Stimulated activated memory B cell treated with anti-CD40 and anti-IgM and Interleukin-4, amounts not matched to agents 10 μg/mL and 1 μg/mL and 100 μg/mL, for 72 hours (primary cell): ENCODE data around the gene PLAAT4.
A peak's percentile ranks its signal among the peaks of the same experiment; 100 is the strongest.

Experiments
- ATAC-seq: fragments of 150-1000 bp; cut with Tn5 transposase; 2 replicates; pipeline ENCODE4 v1.10.0; 2021
- H3K27ac Mint-ChIP-seq: one replicate; pipeline ENCODE4 v1.8.0; 2022; ENCODE audit warnings: mild to moderate bottlenecking, mixed read lengths
- H3K27me3 Mint-ChIP-seq: one replicate; pipeline ENCODE4 v1.8.0; 2022; ENCODE audit warnings: mixed read lengths
- H3K36me3 Mint-ChIP-seq: one replicate; pipeline ENCODE4 v1.8.0; 2022; ENCODE audit warnings: mixed read lengths
- H3K4me1 Mint-ChIP-seq: one replicate; pipeline ENCODE4 v1.8.0; 2022; ENCODE audit warnings: mixed read lengths
- H3K4me3 Mint-ChIP-seq: one replicate; pipeline ENCODE4 v1.8.0; 2022; ENCODE audit warnings: mild to moderate bottlenecking, moderate library complexity, mixed read lengths
- H3K9me3 Mint-ChIP-seq: one replicate; pipeline ENCODE4 v1.8.0; 2022; ENCODE audit warnings: mixed read lengths

The PLAAT4 gene, protein sequence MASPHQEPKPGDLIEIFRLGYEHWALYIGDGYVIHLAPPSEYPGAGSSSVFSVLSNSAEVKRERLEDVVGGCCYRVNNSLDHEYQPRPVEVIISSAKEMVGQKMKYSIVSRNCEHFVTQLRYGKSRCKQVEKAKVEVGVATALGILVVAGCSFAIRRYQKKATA

DNA sequence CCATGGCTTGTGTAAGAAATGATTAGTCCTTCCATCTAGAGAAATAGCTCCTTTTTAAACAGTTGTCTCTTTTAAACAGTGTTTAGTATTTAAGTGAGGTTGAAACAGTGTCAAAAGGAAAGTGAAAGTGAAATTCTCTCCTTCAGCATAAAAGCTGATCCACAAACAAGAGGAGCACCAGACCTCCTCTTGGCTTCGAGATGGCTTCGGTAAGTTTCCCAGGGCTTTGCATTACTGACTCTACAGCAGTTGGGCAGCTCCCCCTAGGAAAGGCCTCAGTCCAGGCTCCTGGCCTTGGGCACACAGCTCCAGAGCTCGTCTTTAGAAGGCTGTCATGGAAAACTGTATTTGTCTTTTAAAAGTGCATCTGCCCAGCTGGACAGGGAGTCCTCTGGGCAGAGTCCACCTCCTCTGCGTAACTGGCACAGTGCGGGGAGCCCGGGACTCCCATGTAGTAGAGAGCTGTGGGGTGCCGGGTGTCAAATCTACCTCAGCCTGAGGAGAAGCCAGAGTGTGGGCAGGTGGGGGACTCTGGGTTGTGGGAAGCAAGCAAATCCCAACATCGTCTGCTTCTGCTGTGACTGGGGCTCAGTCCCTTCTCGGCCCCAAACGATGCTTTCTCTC is at the start of gene PLAAT4:
TSS of gene PLAAT4 (plus strand) at position 140 of the 624 bp plus-strand sequence. CDS start at position 201, 61 bp downstream.
- peaks cover 53% of the 10 kb centered on the region for H3K4me1 Mint-ChIP-seq
- no peaks in the 10 kb centered on the region for H3K9me3 Mint-ChIP-seq
- H3K4me3 Mint-ChIP-seq, result peak within 1 kb of the TSS; percentile 78
- H3K27ac Mint-ChIP-seq, result peak within 1 kb of the TSS; percentile 85
- no peaks in the 10 kb centered on the region for H3K36me3 Mint-ChIP-seq
- peak; percentile 45 for ATAC-seq
- no peaks in the 10 kb centered on the region for H3K27me3 Mint-ChIP-seq

DNA sequence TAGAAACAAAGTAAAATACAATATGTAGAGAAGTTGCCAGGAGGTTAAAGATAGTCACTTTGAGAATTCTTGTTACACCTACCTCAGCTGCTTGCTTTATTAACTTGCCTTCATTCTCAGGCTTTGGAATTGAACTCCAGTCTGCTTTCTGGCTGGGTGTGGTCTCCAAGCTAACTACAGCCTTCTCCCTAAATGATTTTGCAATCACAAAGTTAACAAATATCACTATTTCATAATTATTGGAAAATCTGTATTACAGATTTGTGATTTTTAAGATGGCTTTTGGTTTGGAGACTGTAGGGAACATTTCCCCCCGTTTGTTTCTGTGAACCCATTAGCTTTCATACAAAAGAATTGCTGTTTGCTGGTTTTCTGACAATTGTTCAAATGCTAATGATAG is 47.8 kb upstream of the PLAAT4 start:
- Mint-ChIP-seq H3K4me3 (no peak overlapping the region), H3K4me1 (peaks cover 7% of the 10 kb centered on the region), H3K27me3 (peaks cover 43% of the 10 kb centered on the region), H3K9me3 (peaks cover 24% of the 10 kb centered on the region), H3K36me3 (peaks cover 7% of the 10 kb centered on the region), H3K27ac (no peak overlapping the region)
- ATAC-seq, result no peak

DNA sequence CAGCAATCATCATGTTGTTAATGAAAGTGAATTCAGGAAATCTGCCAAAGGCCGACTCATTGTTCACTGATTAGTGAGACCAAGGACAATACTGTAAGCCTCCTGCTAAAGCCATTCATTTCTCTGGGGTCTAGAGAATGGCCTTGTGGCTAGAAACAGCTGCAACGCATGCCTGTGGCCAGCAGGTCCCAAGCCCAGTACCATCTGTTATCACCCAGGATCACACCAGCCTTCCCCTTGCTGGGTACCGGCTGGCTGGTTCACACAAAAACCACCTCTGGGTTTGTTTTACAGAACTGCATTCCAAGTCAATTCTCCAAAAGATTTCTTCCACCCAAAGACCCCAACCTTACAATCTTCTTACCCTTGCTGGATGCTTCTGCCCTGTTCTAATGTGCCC is 46.7 kb upstream of the PLAAT4 start:
- ATAC-seq, result no peak
- Mint-ChIP-seq H3K27ac (no peak overlapping the region), H3K4me3 (no peak overlapping the region), H3K27me3 (peaks cover 54% of the 10 kb centered on the region), H3K9me3 (peaks cover 17% of the 10 kb centered on the region), H3K4me1 (peaks cover 7% of the 10 kb centered on the region), H3K36me3 (peaks cover 2% of the 10 kb centered on the region)

DNA sequence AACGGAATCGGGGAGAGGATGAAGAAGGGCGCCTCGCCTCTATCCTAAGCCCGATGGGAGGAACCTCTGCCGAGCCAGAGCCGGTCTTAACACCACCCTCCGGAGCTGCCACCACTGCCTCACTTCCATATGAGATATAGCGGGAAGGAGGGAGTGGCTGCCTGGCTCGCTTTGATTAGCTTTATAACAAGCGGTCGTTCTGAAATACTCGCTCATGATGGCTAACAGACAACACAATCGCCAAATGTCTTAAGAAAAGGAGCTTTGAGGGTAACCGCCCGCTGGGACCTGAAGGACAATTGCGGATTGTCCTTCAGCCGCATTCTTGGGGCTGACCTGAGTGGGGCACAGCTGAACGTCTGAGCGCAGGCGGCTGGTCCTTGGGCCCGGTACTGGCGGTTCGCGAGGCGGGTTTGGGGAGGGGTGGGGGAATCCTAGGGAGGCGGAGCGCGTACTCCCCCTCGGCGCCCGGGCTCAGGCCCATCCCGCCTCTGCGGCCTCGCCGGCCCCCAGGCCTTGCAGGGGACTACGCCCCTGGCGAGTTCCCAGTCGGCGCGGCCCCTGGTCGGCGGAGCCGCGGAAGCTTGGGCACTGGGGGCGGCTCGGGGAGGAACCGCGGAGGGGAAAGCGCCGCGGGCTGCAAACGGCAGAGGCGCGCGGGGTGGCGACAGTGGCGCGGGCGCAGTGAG is 45.9 kb upstream of the PLAAT4 start, which contains the start of gene PLAAT5:
TSS of gene PLAAT5 (minus strand) at position 617 of the 689 bp plus-strand sequence. CDS start at position 484, 133 bp downstream.
- Mint-ChIP-seq H3K27ac (no peak within 1 kb of the TSS), H3K4me3 (peak within 1 kb of the TSS; percentile 41), H3K9me3 (peaks cover 11% of the 10 kb centered on the region), H3K4me1 (peaks cover 7% of the 10 kb centered on the region), H3K27me3 (peaks cover 61% of the 10 kb centered on the region), H3K36me3 (no peaks in the 10 kb centered on the region)
- ATAC-seq, result no peak

DNA sequence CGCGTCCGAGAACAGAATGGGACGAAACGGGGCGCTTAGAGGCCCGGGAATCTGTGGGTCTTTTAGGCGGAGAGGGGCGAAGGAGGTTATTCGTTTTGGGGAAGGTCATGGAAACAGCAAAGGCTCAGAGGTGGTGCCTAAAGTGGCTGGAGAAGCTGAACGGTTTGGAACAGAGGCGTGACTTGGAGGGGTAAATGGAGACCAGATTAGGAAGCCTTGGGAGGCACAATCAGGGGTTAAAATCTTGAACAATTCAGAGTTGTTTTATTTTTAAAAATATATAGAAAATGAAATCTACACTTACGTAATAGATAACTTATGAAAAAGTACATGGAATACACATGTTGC is 45.4 kb upstream of the PLAAT4 start:
- no peak overlapping the region for H3K27ac Mint-ChIP-seq
- H3K9me3 Mint-ChIP-seq, result peaks cover 6% of the 10 kb centered on the region
- ATAC-seq, result no peak
- H3K4me1 Mint-ChIP-seq, result peaks cover 7% of the 10 kb centered on the region
- peak overlapping the region; percentile 41 for H3K4me3 Mint-ChIP-seq
- H3K27me3 Mint-ChIP-seq, result peaks cover 65% of the 10 kb centered on the region
- no peaks in the 10 kb centered on the region for H3K36me3 Mint-ChIP-seq

DNA sequence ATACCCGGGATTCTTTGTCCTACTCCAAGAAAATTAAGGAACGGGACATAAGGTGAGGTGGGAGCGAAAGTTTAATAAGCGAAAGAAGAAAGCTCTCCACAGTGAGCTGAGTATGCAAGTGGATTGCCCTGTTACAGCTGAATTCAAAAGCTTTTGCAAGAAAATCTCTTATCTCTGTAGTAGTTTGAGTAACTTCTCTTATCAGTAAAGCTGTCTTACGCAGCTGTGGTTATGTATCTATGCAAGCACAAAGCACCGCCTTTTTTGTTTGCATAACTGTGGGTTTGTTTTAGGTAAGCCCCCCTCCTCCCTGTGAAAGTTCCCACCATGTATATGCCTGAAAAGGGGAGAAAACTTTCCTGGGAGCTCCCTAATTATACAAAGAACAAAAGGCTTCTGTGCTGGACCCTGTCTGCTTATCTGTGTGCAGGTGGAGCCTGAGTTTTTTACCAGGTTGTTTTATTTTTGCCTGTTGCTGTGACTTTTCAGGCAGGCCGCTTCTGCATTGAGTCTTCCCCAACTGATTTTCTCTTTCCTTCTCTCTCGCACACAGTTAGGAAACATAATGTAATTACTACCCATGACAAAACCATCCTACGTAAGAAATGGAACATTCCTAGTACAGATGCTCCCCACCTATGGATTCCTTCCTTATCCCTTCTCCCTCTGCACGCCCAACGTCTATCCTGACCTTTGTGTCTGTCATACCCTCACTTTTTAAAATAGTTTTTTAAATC is 44.8 kb upstream of the PLAAT4 start:
- H3K27ac Mint-ChIP-seq, result no peak overlapping the region

DNA sequence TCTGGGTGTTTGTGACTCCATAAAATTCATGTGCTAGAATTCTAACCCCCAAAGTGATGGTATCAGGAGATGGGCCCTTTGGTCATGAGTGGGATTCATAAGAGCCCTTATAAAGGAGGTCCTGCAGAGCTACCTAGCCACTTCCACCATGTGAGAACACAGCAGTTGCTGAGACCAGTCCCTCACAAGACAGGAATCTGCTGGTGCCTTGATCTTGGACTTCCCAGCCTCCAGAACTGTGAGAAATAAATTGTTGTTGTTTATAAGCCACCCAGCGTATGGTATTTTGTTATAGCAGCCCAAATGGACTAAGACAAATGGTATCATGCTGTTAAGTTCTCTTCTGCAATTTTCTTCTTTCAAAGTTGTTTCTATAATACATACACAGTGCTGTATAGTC is 44.2 kb upstream of the PLAAT4 start:
- Mint-ChIP-seq H3K27ac (no peak overlapping the region), H3K27me3 (peaks cover 77% of the 10 kb centered on the region), H3K4me3 (no peak overlapping the region), H3K4me1 (peaks cover 7% of the 10 kb centered on the region), H3K36me3 (no peaks in the 10 kb centered on the region), H3K9me3 (peaks cover 4% of the 10 kb centered on the region)
- ATAC-seq, result no peak

More for the DNA sequence above, 44.8 kb upstream of the PLAAT4 start:
- Mint-ChIP-seq H3K36me3 (no peaks in the 10 kb centered on the region), H3K4me3 (no peak overlapping the region), H3K4me1 (peaks cover 7% of the 10 kb centered on the region), H3K27me3 (peaks cover 71% of the 10 kb centered on the region), H3K9me3 (peaks cover 4% of the 10 kb centered on the region)
- ATAC-seq, result no peak

DNA sequence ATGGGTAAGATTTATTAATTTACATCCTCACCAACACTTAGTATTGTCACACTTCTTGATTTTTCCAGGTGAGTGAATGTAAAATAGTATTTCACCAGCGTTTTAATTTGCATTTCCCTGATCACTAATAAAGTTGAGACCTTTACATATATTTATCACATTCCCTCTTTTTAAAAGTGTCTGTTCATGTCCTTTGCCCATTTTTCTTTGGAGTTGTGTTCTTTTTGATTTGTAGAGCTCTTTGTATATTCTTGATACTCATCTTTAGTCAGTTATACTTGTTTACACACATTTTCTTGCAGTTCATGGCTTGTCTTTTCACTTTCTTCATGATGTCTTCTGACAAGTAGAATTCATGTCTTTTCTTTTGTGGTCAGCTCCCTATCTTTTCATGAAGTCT is 43.5 kb upstream of the PLAAT4 start:
- no peak for ATAC-seq
- no peak overlapping the region for H3K4me3 Mint-ChIP-seq
- H3K27me3 Mint-ChIP-seq, result peaks cover 84% of the 10 kb centered on the region
- H3K36me3 Mint-ChIP-seq, result no peaks in the 10 kb centered on the region
- no peak overlapping the region for H3K27ac Mint-ChIP-seq
- H3K4me1 Mint-ChIP-seq, result peaks cover 7% of the 10 kb centered on the region
- H3K9me3 Mint-ChIP-seq, result peaks cover 4% of the 10 kb centered on the region

DNA sequence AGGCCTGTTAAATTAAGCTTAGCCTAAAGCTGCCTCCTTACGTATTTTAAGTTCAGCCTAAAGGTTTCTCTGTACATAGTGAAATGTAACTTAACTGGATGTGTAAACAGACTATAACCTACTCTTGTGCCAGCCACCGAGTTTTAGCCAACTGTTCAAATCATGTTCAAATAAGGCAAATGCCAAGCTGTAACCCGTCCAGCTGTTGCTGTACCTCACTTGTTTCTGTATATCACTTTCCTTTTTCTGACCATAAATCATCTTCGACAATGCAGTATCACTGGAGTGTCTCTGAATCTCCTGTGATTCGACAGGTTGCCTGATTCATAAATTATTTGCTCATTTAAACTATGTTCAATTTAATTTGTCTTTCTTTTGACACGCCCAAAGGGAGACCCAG is 41.6 kb upstream of the PLAAT4 start:
- H3K36me3 Mint-ChIP-seq, result no peaks in the 10 kb centered on the region
- peaks cover 7% of the 10 kb centered on the region for H3K4me1 Mint-ChIP-seq
- no peak overlapping the region for H3K4me3 Mint-ChIP-seq
- peaks cover 89% of the 10 kb centered on the region for H3K27me3 Mint-ChIP-seq
- H3K9me3 Mint-ChIP-seq, result peaks cover 12% of the 10 kb centered on the region
- ATAC-seq, result no peak
- no peak overlapping the region for H3K27ac Mint-ChIP-seq

DNA sequence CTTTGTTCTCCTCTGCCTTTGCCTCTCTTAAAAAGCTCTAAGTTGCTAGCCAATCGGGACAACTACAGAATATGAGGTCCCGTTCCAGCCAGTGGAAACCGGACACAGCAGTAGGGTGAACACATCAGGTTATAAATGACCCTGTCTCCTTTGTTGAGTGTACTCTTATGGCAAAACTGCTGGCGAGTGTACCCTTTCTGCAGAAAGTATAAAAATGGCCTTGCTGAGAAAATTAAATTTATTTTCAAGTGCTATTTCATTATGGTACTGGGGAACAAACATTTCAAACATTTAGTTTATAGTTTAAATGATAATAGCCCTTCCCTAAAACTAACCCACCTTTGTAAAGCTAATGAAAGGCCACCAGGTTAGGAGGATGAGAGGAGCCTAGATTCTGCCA is 36.7 kb upstream of the PLAAT4 start:
- Mint-ChIP-seq H3K27ac (no peak overlapping the region), H3K4me1 (no peaks in the 10 kb centered on the region), H3K4me3 (no peak overlapping the region), H3K36me3 (no peaks in the 10 kb centered on the region), H3K27me3 (peaks cover 40% of the 10 kb centered on the region), H3K9me3 (peaks cover 13% of the 10 kb centered on the region)
- no peak for ATAC-seq

DNA sequence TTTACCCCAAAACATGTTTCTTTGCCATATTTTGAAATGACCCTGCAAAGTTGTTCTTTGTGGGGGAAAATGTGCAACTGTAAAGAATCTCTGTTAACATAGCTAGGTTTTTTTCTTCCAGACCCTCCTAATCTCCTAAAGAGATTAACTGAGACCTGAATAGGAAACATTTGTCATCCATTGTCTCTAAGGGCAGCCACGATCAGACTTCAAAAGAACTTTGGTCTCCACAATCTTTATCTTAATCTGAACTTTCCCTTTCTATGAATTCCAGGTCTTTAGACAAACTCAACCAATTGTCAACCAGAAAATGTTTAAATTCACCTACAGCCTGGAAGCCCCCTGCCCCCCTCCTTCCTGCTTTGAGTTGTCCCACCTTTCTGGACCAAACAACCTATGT is 35.4 kb upstream of the PLAAT4 start:
- no peak for ATAC-seq
- H3K9me3 Mint-ChIP-seq, result peaks cover 13% of the 10 kb centered on the region

DNA sequence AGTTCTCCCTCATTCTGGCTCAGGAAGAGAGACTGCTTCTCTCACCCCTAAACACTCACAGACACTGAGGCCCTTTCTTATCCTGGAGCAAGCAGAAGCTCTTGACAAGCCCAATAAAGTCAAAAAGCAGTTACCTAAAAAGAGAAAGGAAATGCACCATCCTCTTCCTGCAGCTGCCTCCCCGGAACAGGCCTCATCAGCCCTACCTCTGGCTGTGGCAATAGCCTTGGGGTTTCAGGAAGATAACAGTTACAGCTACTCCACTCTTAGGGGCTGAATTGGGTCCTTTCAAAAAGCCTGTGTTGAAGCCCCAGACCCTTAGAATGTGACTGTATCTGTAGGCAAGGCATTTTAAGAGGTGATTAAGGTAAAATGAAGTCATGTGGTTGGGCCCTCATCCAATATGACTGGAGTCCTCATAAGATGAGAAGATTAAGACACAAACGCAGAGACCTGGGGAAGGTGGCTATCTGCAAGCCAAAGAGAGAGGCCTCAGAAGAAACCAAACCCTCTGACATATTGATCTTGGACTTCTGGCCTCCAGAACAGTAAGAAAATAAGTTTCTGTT is 34.3 kb upstream of the PLAAT4 start:
- Mint-ChIP-seq H3K27me3 (peaks cover 39% of the 10 kb centered on the region), H3K4me1 (peaks cover 14% of the 10 kb centered on the region), H3K27ac (no peak overlapping the region)

More for the DNA sequence above, 35.4 kb upstream of the PLAAT4 start:
- Mint-ChIP-seq H3K4me3 (no peak overlapping the region), H3K27ac (no peak overlapping the region), H3K36me3 (no peaks in the 10 kb centered on the region), H3K4me1 (peaks cover 9% of the 10 kb centered on the region), H3K27me3 (peaks cover 39% of the 10 kb centered on the region)

DNA sequence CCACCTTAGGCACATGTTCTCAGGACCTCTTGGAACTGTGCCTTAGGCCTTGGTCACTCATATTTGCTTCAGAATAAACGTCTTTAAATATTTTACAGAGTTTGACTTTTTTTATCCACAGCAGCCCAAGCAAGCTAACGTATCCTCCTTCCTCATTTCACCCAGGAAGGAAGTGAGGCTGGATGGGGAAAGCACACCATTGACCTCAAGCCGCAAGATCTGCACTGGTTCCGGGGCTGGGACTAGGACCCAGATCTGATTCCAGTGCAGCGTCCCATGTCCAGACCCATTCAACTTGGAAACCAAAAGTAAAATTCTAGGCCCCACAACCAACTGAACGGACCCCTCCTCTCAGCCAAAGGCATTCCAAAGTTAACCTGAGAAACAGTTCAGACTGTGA is 33.1 kb upstream of the PLAAT4 start:
- no peaks in the 10 kb centered on the region for H3K36me3 Mint-ChIP-seq
- peaks cover 12% of the 10 kb centered on the region for H3K9me3 Mint-ChIP-seq
- H3K4me3 Mint-ChIP-seq, result no peak overlapping the region
- peaks cover 14% of the 10 kb centered on the region for H3K4me1 Mint-ChIP-seq
- H3K27me3 Mint-ChIP-seq, result peaks cover 37% of the 10 kb centered on the region
- no peak for ATAC-seq
- H3K27ac Mint-ChIP-seq, result no peak overlapping the region

More for the DNA sequence above, 34.3 kb upstream of the PLAAT4 start:
- Mint-ChIP-seq H3K9me3 (peaks cover 13% of the 10 kb centered on the region), H3K36me3 (no peaks in the 10 kb centered on the region), H3K4me3 (no peak overlapping the region)
- ATAC-seq, result no peak

DNA sequence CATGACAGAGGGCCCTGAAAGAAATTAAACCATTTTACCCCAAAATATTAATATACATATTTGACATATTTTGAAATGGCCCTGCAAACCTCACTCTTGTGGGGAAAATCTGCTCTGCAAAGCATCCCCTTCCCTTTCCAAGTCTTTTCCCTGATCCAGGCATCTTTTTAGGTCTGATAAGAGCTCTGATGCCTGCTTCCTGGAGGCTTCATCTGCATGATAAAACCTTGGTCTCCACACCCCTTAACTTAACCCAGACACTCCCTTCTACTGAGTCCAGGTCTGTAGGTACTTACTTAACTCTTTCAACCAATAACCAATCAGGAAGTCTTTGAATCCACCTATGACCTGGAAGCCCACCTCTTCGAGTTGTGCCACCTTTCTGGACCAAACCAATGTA is 32.6 kb upstream of the PLAAT4 start:
- Mint-ChIP-seq H3K27ac (no peak overlapping the region), H3K36me3 (no peaks in the 10 kb centered on the region), H3K27me3 (peaks cover 37% of the 10 kb centered on the region), H3K4me1 (peaks cover 14% of the 10 kb centered on the region), H3K9me3 (peaks cover 9% of the 10 kb centered on the region), H3K4me3 (no peak overlapping the region)
- ATAC-seq, result no peak
